ENCODE measurements around the gene SCN4A. TPM values are rescaled to one million over a fixed set of nuclear protein-coding genes. Genes with fewer than 3 reads are reported as not detected.

Gene SCN4A
- total RNA-seq, 1 donor = not detected

DNA sequence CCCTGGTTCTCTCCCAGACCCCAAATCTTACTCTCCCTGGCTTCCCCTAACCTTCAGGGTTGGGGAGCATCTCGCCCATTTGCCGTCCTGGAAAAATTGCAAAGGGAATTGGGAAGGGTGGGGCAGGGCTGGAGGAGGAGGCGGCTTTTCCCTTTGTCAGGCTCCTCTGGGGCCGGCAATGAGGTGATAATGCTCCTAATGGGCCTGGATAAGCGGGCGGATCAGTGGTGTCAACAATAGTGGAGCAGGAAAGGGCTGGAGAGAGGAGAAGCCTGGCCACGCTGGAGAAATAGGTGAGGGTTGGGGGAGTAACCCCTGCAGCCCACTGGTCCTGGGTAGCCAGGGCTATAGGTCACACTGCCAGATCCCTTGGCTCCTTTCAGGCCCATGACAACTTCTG lies 12.3 kb downstream of the SCN4A start:
- no peak overlapping the region for H3K4me3 ChIP-seq (ENCODE audit: low read depth, low read length)
- no peak for DNase-seq (ENCODE audit: low read depth)
- TF ChIP-seq, protein P1, sequence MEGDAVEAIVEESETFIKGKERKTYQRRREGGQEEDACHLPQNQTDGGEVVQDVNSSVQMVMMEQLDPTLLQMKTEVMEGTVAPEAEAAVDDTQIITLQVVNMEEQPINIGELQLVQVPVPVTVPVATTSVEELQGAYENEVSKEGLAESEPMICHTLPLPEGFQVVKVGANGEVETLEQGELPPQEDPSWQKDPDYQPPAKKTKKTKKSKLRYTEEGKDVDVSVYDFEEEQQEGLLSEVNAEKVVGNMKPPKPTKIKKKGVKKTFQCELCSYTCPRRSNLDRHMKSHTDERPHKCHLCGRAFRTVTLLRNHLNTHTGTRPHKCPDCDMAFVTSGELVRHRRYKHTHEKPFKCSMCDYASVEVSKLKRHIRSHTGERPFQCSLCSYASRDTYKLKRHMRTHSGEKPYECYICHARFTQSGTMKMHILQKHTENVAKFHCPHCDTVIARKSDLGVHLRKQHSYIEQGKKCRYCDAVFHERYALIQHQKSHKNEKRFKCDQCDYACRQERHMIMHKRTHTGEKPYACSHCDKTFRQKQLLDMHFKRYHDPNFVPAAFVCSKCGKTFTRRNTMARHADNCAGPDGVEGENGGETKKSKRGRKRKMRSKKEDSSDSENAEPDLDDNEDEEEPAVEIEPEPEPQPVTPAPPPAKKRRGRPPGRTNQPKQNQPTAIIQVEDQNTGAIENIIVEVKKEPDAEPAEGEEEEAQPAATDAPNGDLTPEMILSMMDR (IDR thresholded peaks at IDR 0.05; ENCODE audit: insufficient read depth, low read depth, low read length) = no peak

DNA sequence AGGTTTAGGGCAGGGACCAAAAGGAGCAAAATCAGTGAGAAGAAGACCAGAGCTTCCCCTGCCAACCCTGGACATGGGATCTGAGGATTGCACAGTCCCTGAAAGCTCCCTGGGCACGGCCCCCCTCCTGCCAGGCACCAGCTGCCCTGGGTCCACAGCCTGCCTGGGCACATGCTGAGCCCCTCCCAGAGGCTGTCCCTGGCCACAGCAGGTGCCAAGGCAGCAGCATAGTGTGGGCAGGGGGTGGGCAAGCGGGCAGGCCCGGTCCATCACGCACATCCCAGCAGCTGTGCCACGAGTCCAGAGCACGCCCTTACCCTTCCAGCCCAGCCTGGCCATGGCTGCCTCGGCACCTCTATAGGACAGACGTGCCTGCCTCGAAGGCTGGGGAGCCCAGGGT lies 12.7 kb downstream of the SCN4A start:
- no peak for DNase-seq (ENCODE audit: low read depth)
- TF ChIP-seq, protein P1 (IDR thresholded peaks at IDR 0.05; ENCODE audit: insufficient read depth, low read depth, low read length) = no peak
- H3K4me3 ChIP-seq (ENCODE audit: low read depth, low read length) = no peak overlapping the region

DNA sequence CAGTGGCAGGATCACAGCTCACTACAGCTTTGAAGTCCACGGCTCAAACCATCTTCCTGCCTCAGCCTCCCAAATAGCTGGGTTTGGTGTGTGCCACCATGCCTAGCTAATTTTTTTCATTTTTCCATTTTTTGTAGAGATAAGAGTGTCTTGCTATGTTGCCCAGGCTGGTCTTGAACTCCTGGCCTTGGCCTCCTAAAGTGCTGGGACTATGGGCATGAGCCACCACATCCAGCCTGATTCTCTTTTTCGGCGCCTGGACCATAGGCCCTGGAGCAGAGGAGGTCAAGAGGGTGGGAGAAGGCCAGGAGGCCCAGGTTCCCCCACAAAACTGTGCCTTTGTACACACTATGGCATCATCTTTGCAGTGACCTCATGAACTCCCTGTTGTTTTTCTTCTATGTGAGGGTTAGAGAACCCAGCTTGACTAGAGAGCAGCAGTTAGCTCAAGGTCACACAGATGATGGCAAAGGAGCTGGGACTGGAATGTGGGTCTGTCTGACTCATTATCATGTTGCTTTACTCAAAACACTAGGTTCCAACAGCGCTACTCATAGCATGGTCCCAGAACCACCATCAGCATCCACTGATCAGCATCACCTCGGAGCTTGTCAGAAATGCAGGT lies 16.3 kb downstream of the SCN4A start:
- TF ChIP-seq, protein P1 (IDR thresholded peaks at IDR 0.05; ENCODE audit: insufficient read depth, low read depth, low read length) = no peak
- DNase-seq (ENCODE audit: low read depth) = peak; percentile 33
- H3K4me3 ChIP-seq (ENCODE audit: low read depth, low read length) = no peak overlapping the region

DNA sequence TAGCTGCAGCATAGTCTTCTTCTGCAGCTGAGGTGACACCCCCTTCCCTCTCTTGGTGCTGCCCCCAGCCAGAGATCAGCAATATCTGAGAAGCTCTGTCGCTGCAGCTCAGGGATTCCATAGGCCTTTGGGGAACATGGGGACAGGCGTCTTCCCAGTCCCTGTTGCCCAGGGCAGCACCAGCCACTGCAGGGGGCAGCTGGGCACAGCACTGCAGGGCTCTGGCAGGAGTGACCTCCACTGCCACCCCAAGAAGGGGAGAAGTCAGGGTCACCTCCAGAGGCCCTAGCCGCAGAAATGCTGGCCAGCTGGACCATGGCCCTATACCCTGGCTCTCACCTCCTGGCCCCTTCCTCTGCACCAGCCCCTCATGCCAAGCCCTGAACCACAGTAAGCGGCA lies 16.9 kb downstream of the SCN4A start:
- TF ChIP-seq, protein P1 (IDR thresholded peaks at IDR 0.05; ENCODE audit: insufficient read depth, low read depth, low read length) = no peak
- H3K4me3 ChIP-seq (ENCODE audit: low read depth, low read length) = no peak overlapping the region
- DNase-seq (ENCODE audit: low read depth) = no peak

DNA sequence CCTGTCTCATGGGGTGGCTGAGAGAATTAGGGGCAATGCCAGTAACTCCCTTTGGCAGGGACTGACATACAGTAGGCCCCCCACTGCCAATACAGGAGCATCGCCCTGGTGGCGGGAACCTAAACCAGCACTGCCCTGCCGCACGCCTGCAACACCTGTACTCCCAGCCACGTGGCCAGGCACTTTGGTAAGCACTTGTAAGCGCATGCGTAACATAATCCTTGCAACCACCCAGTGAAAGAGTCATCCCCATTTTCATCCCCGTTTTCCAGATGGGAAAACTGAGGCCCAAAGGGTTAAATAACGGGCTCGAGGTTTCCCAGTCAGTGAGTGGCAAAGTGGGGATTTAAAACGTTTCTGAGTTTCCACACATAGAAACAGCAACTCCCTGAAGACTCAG lies 17.5 kb downstream of the SCN4A start:
- DNase-seq (ENCODE audit: low read depth) = no peak
- no peak overlapping the region for H3K4me3 ChIP-seq (ENCODE audit: low read depth, low read length)
- TF ChIP-seq, protein P1 (IDR thresholded peaks at IDR 0.05; ENCODE audit: insufficient read depth, low read depth, low read length) = no peak

DNA sequence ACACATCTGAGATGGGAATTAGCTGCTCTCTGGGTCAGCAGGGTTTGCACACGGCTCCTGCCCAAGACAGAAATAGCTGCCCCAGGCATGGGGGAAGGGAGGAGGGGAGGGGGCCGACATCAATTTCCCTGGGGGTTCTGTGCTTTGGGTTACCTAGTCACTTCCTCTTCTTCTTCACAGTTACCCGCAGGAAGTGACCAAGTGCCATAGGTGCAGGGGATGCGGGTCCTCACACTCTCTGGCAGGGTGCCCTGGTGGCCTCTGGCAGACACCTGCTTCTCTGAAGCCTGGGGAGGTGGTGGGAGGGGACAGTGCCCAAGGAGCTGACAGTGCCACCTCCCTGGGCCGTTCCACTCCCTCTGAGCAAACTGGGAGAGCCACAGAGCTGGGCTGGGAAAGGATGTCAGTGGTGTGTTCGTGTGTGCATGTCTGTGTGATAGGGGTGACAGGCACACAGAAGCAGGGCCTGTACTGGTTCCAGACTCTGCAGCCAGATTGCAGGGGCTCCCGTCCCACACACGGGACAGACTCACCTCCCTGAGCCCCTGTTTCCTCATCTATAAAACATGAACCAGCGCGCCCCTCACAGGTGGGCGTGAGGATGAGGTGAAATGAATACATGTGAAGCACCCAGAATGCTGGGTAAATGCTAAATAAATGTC lies 18.2 kb downstream of the SCN4A start:
- DNase-seq (ENCODE audit: low read depth) = no peak
- no peak overlapping the region for H3K4me3 ChIP-seq (ENCODE audit: low read depth, low read length)
- TF ChIP-seq, protein P1 (IDR thresholded peaks at IDR 0.05; ENCODE audit: insufficient read depth, low read depth, low read length) = no peak
